Measurements from ENCODE around the gene LAMC3.

GRCh38 chr9:130983970-130984369 is 25.0 kb upstream of the LAMC3 start:
- TF ChIP-seq POLR2AphosphoS5 (IDR thresholded peaks at IDR 0.05; ENCODE audit: low read depth, low read length) (no peak), POLR2A (IDR thresholded peaks at IDR 0.05; ENCODE audit: low read depth, low read length) (no peak)

Data from GM12892 (cell line).